ENCODE measurements around the gene LPCAT3.
A peak's percentile ranks its signal among the peaks of the same experiment; 100 is the strongest.

Gene LPCAT3

GRCh38 chr12:7064516-7064915 is 46.2 kb upstream of the LPCAT3 start:
- DNase-seq (ENCODE audit: low spot score): no peak
- WGBS, 2 donors (ENCODE audit: extremely low coverage in 2 of 2, insufficient read length in 2 of 2, insufficient replicate concordance in 1 of 2): no CpG with 5 or more reads among the region's 3 CpGs

DNA sequence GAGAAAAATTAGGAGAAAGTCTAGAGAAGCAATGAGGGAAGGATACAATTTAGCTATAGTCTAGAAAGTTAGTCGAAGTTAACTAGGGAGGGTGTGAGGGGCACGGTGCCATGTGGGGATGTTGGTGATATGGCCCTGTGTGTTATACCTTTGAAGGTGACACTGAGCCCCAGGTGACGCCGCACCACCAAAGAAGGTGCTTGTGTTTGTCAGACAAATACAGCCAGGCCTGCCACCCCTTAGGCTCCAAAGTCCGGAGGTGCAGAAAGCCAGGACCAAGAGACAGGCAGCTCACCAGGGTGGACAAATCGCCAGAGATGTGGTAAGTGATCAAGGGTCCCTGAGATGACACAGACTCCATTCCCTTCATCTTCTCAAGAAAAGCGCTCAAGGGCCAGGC is 43.3 kb upstream of the LPCAT3 start:
- no peaks in the 10 kb centered on the region for H3K9me3 ChIP-seq (replicated peaks in 1 of 2; ENCODE audit: control insufficient read depth in 2 of 2, insufficient read depth in 1 of 2, low read depth in 1 of 2, low read length in 2 of 2)
- H3K27me3 ChIP-seq (ENCODE audit: control insufficient read depth in 3 of 3, insufficient read depth in 3 of 3, low read depth in 1 of 3, low read length in 3 of 3): no peaks in the 10 kb centered on the region
- H4K8ac ChIP-seq (ENCODE audit: low read depth, low read length): no peak overlapping the region
- H2AFZ ChIP-seq (ENCODE audit: low read length): no peak overlapping the region
- no peaks in the 10 kb centered on the region for H3K36me3 ChIP-seq (replicated peaks in 1 of 2; ENCODE audit: control insufficient read depth in 2 of 2, insufficient read depth in 2 of 2, low read length in 2 of 2)
- H3K4me3 ChIP-seq (ENCODE audit: low read length in 2 of 2): no peak overlapping the region
- H2BK120ac ChIP-seq (ENCODE audit: low read depth, low read length): no peak overlapping the region
- H3K23ac ChIP-seq (ENCODE audit: low read depth, low read length, poor library complexity): peak overlapping the region; percentile 39
- no peak overlapping the region for H2BK15ac ChIP-seq (ENCODE audit: low read length)
- WGBS, 2 donors (ENCODE audit: extremely low coverage in 2 of 2, insufficient read length in 2 of 2, insufficient replicate concordance in 1 of 2): no CpG with 5 or more reads among the region's 7 CpGs
- H3K4ac ChIP-seq (ENCODE audit: low read length): no peak overlapping the region
- no peak overlapping the region for H2BK5ac ChIP-seq (ENCODE audit: low read length)
- no peaks in the 10 kb centered on the region for H3K79me1 ChIP-seq (ENCODE audit: low read depth, low read length)
- H3K18ac ChIP-seq (ENCODE audit: low read length): no peak overlapping the region
- no peak for DNase-seq (ENCODE audit: low spot score)
- H3K4me1 ChIP-seq (ENCODE audit: control insufficient read depth in 2 of 2, insufficient read depth in 1 of 2, low read depth in 1 of 2, low read length in 2 of 2): peaks cover 0 to 5% of the 10 kb centered on the region in 2 donors
- H3K4me2 ChIP-seq (ENCODE audit: insufficient read depth, low read length, poor library complexity, severe bottlenecking): no peak overlapping the region
- H3K14ac ChIP-seq (ENCODE audit: low read length): no peak overlapping the region
- no peak overlapping the region for H3K27ac ChIP-seq (replicated peaks; ENCODE audit: low read length)
- H4K91ac ChIP-seq (ENCODE audit: low read depth, low read length, poor library complexity): no peak overlapping the region
- H2BK12ac ChIP-seq (ENCODE audit: low read length): no peak overlapping the region
- H2AK5ac ChIP-seq (ENCODE audit: low read depth, low read length): no peak overlapping the region
- H3K9ac ChIP-seq (ENCODE audit: low read depth, low read length, poor library complexity): no peak overlapping the region

More at GRCh38 chr12:7064516-7064915, 46.2 kb upstream of the LPCAT3 start:
- Histone ChIP-seq H3K36me3 (replicated peaks in 1 of 2; ENCODE audit: control insufficient read depth in 2 of 2, insufficient read depth in 2 of 2, low read length in 2 of 2) (no peaks in the 10 kb centered on the region), H2BK120ac (ENCODE audit: low read depth, low read length) (no peak overlapping the region), H3K23ac (ENCODE audit: low read depth, low read length, poor library complexity) (no peak overlapping the region), H3K4me2 (ENCODE audit: insufficient read depth, low read length, poor library complexity, severe bottlenecking) (no peak overlapping the region), H2BK15ac (ENCODE audit: low read length) (no peak overlapping the region), H2BK12ac (ENCODE audit: low read length) (no peak overlapping the region), H3K79me1 (ENCODE audit: low read depth, low read length) (no peaks in the 10 kb centered on the region), H3K18ac (ENCODE audit: low read length) (no peak overlapping the region), H3K27ac (replicated peaks; ENCODE audit: low read length) (no peak overlapping the region), H3K4me1 (ENCODE audit: control insufficient read depth in 2 of 2, insufficient read depth in 1 of 2, low read depth in 1 of 2, low read length in 2 of 2) (peaks cover 0 to 5% of the 10 kb centered on the region in 2 donors), H2BK5ac (ENCODE audit: low read length) (no peak overlapping the region), H4K91ac (ENCODE audit: low read depth, low read length, poor library complexity) (no peak overlapping the region), H3K27me3 (ENCODE audit: control insufficient read depth in 3 of 3, insufficient read depth in 3 of 3, low read depth in 1 of 3, low read length in 3 of 3) (no peaks in the 10 kb centered on the region), H3K9ac (ENCODE audit: low read depth, low read length, poor library complexity) (no peak overlapping the region), H4K8ac (ENCODE audit: low read depth, low read length) (no peak overlapping the region), H3K9me3 (replicated peaks in 1 of 2; ENCODE audit: control insufficient read depth in 2 of 2, insufficient read depth in 1 of 2, low read depth in 1 of 2, low read length in 2 of 2) (no peaks in the 10 kb centered on the region), H2AK5ac (ENCODE audit: low read depth, low read length) (no peak overlapping the region), H3K4ac (ENCODE audit: low read length) (no peak overlapping the region), H3K14ac (ENCODE audit: low read length) (no peak overlapping the region), H2AFZ (ENCODE audit: low read length) (no peak overlapping the region), H3K4me3 (ENCODE audit: low read length in 2 of 2) (no peak overlapping the region)

DNA sequence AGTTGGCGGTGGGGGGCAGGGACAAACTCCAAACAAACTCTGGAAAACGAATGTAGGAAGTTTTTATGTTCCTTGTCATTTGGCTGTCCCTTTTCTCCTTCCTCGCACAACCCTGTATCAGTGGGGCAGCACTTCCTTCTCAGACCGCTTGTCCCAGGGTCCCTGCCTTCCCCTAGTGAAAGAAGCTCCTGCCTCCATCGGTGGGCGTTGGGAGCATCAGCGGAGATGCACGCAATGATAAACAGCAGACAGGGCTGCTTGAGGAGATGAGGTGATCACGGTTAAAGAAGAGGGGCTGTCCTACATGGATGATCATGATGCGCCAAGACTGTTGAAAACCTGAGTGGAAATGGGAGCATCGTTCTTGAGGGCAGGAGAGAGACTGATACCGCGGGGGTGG is 42.9 kb upstream of the LPCAT3 start:
- H2BK120ac ChIP-seq (ENCODE audit: low read depth, low read length): no peak overlapping the region
- no peak overlapping the region for H4K8ac ChIP-seq (ENCODE audit: low read depth, low read length)
- H3K4me2 ChIP-seq (ENCODE audit: insufficient read depth, low read length, poor library complexity, severe bottlenecking): no peak overlapping the region
- no peak overlapping the region for H3K14ac ChIP-seq (ENCODE audit: low read length)
- no peak overlapping the region for H2BK15ac ChIP-seq (ENCODE audit: low read length)
- no peak overlapping the region for H2BK5ac ChIP-seq (ENCODE audit: low read length)
- no peaks in the 10 kb centered on the region for H3K27me3 ChIP-seq (ENCODE audit: control insufficient read depth in 3 of 3, insufficient read depth in 3 of 3, low read depth in 1 of 3, low read length in 3 of 3)
- no peak overlapping the region for H3K4ac ChIP-seq (ENCODE audit: low read length)
- peaks cover 0 to 5% of the 10 kb centered on the region in 2 donors for H3K4me1 ChIP-seq (ENCODE audit: control insufficient read depth in 2 of 2, insufficient read depth in 1 of 2, low read depth in 1 of 2, low read length in 2 of 2)
- H3K9ac ChIP-seq (ENCODE audit: low read depth, low read length, poor library complexity): no peak overlapping the region
- no peaks in the 10 kb centered on the region for H3K79me1 ChIP-seq (ENCODE audit: low read depth, low read length)
- H3K27ac ChIP-seq (replicated peaks; ENCODE audit: low read length): no peak overlapping the region
- no peaks in the 10 kb centered on the region for H3K36me3 ChIP-seq (replicated peaks in 1 of 2; ENCODE audit: control insufficient read depth in 2 of 2, insufficient read depth in 2 of 2, low read length in 2 of 2)
- no peak overlapping the region for H2BK12ac ChIP-seq (ENCODE audit: low read length)
- H2AK5ac ChIP-seq (ENCODE audit: low read depth, low read length): no peak overlapping the region
- DNase-seq (ENCODE audit: low spot score): no peak
- no peaks in the 10 kb centered on the region for H3K9me3 ChIP-seq (replicated peaks in 1 of 2; ENCODE audit: control insufficient read depth in 2 of 2, insufficient read depth in 1 of 2, low read depth in 1 of 2, low read length in 2 of 2)
- H3K23ac ChIP-seq (ENCODE audit: low read depth, low read length, poor library complexity): no peak overlapping the region
- no peak overlapping the region for H3K4me3 ChIP-seq (ENCODE audit: low read length in 2 of 2)
- H4K91ac ChIP-seq (ENCODE audit: low read depth, low read length, poor library complexity): no peak overlapping the region
- peak overlapping the region; percentile 83 for H2AFZ ChIP-seq (ENCODE audit: low read length)
- no CpG with 5 or more reads among the region's 13 CpGs for WGBS, 2 donors (ENCODE audit: extremely low coverage in 2 of 2, insufficient read length in 2 of 2, insufficient replicate concordance in 1 of 2)
- no peak overlapping the region for H3K18ac ChIP-seq (ENCODE audit: low read length)

DNA sequence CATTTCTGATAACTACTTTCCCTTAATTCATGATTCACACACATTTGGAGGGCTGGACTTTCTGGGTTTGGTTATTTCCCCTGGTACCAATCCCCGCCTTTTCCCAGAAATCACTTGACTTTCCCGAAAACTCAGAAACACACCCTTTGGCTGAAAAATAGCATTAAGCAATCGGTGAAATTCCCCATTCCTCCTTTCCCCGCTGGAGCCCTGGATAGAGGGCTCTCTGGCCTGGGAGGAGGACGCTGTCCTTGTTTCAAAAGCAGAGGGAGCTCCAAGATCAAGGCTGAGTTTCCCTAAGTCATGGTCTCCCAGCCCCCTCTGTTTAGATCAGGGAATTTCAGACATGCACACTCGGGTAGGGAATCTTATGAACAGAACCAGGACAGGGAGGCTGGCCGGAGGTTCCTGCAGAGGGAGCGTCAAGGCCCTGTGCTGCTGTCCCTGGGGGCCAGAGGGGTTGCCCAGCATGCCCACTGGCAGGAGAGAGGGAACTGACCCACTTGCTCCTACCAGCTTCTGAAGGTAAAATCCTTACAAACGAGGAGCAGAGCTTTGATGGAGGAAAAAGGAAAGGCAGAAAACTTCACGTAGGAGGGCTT is 42.2 kb upstream of the LPCAT3 start, which contains the start of gene C1S:
TSS of gene C1S (plus strand) at position 366 of the 602 bp plus-strand sequence. CDS start 1,195 bp downstream, outside the sequence.
- Histone ChIP-seq H2AFZ (ENCODE audit: low read length) (peak within 1 kb of the TSS; percentile 83), H2BK5ac (ENCODE audit: low read length) (no peak within 1 kb of the TSS), H3K36me3 (replicated peaks in 1 of 2; ENCODE audit: control insufficient read depth in 2 of 2, insufficient read depth in 2 of 2, low read length in 2 of 2) (no peaks in the 10 kb centered on the region), H3K79me1 (ENCODE audit: low read depth, low read length) (no peaks in the 10 kb centered on the region), H3K14ac (ENCODE audit: low read length) (peak within 1 kb of the TSS; percentile 26), H3K9me3 (replicated peaks in 1 of 2; ENCODE audit: control insufficient read depth in 2 of 2, insufficient read depth in 1 of 2, low read depth in 1 of 2, low read length in 2 of 2) (no peaks in the 10 kb centered on the region), H2BK12ac (ENCODE audit: low read length) (no peak within 1 kb of the TSS), H4K8ac (ENCODE audit: low read depth, low read length) (no peak within 1 kb of the TSS), H3K9ac (ENCODE audit: low read depth, low read length, poor library complexity) (no peak within 1 kb of the TSS), H3K4me1 (ENCODE audit: control insufficient read depth in 2 of 2, insufficient read depth in 1 of 2, low read depth in 1 of 2, low read length in 2 of 2) (peaks cover 0 to 5% of the 10 kb centered on the region in 2 donors), H3K4me2 (ENCODE audit: insufficient read depth, low read length, poor library complexity, severe bottlenecking) (no peak within 1 kb of the TSS), H3K27me3 (ENCODE audit: control insufficient read depth in 3 of 3, insufficient read depth in 3 of 3, low read depth in 1 of 3, low read length in 3 of 3) (no peaks in the 10 kb centered on the region), H4K91ac (ENCODE audit: low read depth, low read length, poor library complexity) (no peak within 1 kb of the TSS), H3K4ac (ENCODE audit: low read length) (no peak within 1 kb of the TSS), H2BK15ac (ENCODE audit: low read length) (peak within 1 kb of the TSS; percentile 54), H2AK5ac (ENCODE audit: low read depth, low read length) (no peak within 1 kb of the TSS), H3K18ac (ENCODE audit: low read length) (peak within 1 kb of the TSS; percentile 67), H2BK120ac (ENCODE audit: low read depth, low read length) (no peak within 1 kb of the TSS), H3K23ac (ENCODE audit: low read depth, low read length, poor library complexity) (peak within 1 kb of the TSS; percentile 49), H3K4me3 (ENCODE audit: low read length in 2 of 2) (no peak within 1 kb of the TSS), H3K27ac (replicated peaks; ENCODE audit: low read length) (no peak within 1 kb of the TSS)
- DNase-seq (ENCODE audit: low spot score): no peak
- WGBS, 2 donors (ENCODE audit: extremely low coverage in 2 of 2, insufficient read length in 2 of 2, insufficient replicate concordance in 1 of 2): no CpG with 5 or more reads among the region's 10 CpGs
